Heart left ventricle (tissue), 13 donors: ENCODE results near the gene NCAPG2.

Experiments used
- CTCF ChIP-seq, 12 donors: fragments of 200-600 bp; sonication (generic) in 4 of 12; IDR thresholded peaks; one replicate each; pipeline versions ENCODE4 v1.5.0 to v1.8.0; 2018 to 2022; ENCODE audit warnings: antibody characterized with exemption in 12 of 12, mild to moderate bottlenecking in 5 of 12
- POLR2A ChIP-seq, 2 donors: fragments of 450-650 bp; IDR thresholded peaks; one replicate each; pipeline ENCODE4 v1.6.1; 2017; ENCODE audit warnings: antibody characterized with exemption in 2 of 2, mild to moderate bottlenecking in 2 of 2, moderate library complexity in 2 of 2
- donor health status: ischemic (EF 13 %, LVEDD 7.1; RV severe dilation, severe dysfunction).
- donor health status: DM: no; HTN: yes; CAD: no.
- donor health status: DM: no; HTN: no; CAD: no.
- donor health status: ischemic (EF 25% LVEDD 6.9; RV normal size, moderate dysfunction).
- donor health status: ischemic (EF 25% LVEDD 5.7; RV mildly dilated, moderate dysfunction).
- donor health status: ischemic (EF 35%, LVEDD 5.7; RV mildly dilated, moderate dysfunction).
- donor health status: nonischemic (EF 11% LVEDD 7.7; RV severe dilation, severe dysfunction).
- donor health status: DM: yes; HTN: yes; CAD: no.
- donor health status: PGD.
- donor health status: ischemic (EF 29% LVEDD 5.4; RV normal size, mild dysfunction).
- donor health status: nonischemic (EF 23%, LVEDD 6.1; RV moderate dilation, normal function).

DNA sequence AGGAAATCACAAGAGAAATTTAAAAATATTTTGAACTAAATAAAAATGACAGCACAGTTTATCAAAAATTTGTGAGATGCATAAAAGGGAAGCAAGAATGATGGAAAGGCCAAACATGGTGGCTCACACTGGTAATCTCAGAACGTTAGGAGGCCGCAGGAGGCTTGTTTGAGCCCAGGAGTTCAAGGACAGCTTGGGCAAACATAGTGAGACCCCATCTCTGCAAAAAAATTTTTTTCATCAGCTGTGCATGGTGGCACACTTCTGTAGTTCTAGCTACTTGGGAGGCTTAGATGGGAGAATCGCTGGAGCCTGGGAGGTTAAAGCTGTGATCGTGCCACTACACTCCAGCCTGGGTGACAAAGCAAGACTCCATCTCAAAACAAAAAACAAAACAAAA lies 62.5 kb downstream of the NCAPG2 start:
- TF ChIP-seq CTCF (IDR thresholded peaks at IDR 0.05), result no peak
- no peak for TF ChIP-seq POLR2A (IDR thresholded peaks at IDR 0.05)
